GM21576 (cell line): ENCODE measurements around the gene CYP2U1.
"Not testable (repeated sequence)": the region's sequence is repeated elsewhere in the genome, so short reads cannot be mapped to it uniquely, and the experiment has no call there.

ENCODE experiments used
- ATAC-seq: cut with Tn5 transposase; IDR thresholded peaks from one replicate; pipeline ENCODE4 v1.9.1; 2021; ENCODE audit warnings: mild to moderate bottlenecking, moderate library complexity; ENCODE audit not compliant: unreplicated experiment

The CYP2U1 gene

GRCh38 chr4:107916623-107917022 lies 14.7 kb upstream of the CYP2U1 start:
- no peak for ATAC-seq

- ATAC-seq, result no peak
Observed at GRCh38 chr4:107917500-107917899, 13.8 kb upstream of the CYP2U1 start.

- no peak for ATAC-seq
Observed at GRCh38 chr4:107922486-107923473, 8.6 kb upstream of the CYP2U1 start.

GRCh38 chr4:107925713-107926112 lies 5.6 kb upstream of the CYP2U1 start:
- ATAC-seq, result not testable (repeated sequence)

GRCh38 chr4:107926875-107927274 lies 4.5 kb upstream of the CYP2U1 start:
- ATAC-seq, result not testable (repeated sequence)

GRCh38 chr4:107931775-107932321 lies 499 bp downstream of the CYP2U1 start:
- ATAC-seq, result peak; percentile 16

- ATAC-seq, result no peak
Observed at GRCh38 chr4:107935246-107935645, 3.9 kb downstream of the CYP2U1 start.

- ATAC-seq, result peak; percentile 55
Observed at GRCh38 chr4:107937040-107937439, 5.7 kb downstream of the CYP2U1 start.

- ATAC-seq, result no peak
Observed at GRCh38 chr4:107939307-107939706, 8.0 kb downstream of the CYP2U1 start.

GRCh38 chr4:107945809-107946208 lies 14.5 kb downstream of the CYP2U1 start:
- ATAC-seq, result no peak

- ATAC-seq, result no peak
Observed at GRCh38 chr4:107950746-107951540, 19.6 kb downstream of the CYP2U1 start.

- no peak for ATAC-seq
Observed at GRCh38 chr4:107951551-107951950, 20.2 kb downstream of the CYP2U1 start.

- no peak for ATAC-seq
Observed at GRCh38 chr4:107956011-107956410, 24.7 kb downstream of the CYP2U1 start.

GRCh38 chr4:107966903-107967302 lies 35.6 kb downstream of the CYP2U1 start:
- ATAC-seq, result no peak

- ATAC-seq, result not testable (repeated sequence)
Observed at GRCh38 chr4:107967519-107967918, 36.2 kb downstream of the CYP2U1 start.

GRCh38 chr4:107967921-107968320 lies 36.6 kb downstream of the CYP2U1 start:
- ATAC-seq, result not testable (repeated sequence)

GRCh38 chr4:107970063-107970798 lies 38.9 kb downstream of the CYP2U1 start:
- no peak for ATAC-seq

- ATAC-seq, result no peak
Observed at GRCh38 chr4:107972605-107973004, 41.3 kb downstream of the CYP2U1 start.

GRCh38 chr4:107974523-107974922 lies 43.2 kb downstream of the CYP2U1 start:
- ATAC-seq, result no peak

GRCh38 chr4:107977482-107977881 lies 46.1 kb downstream of the CYP2U1 start:
- no peak for ATAC-seq
